HL-60 (cell line): Measurements from ENCODE around the gene RNF144A.

Source experiments
- DNase-seq, 2 experiments: peaks; one replicate each; pipeline ENCODE4 v3.0.0-alpha.2; 2010 to 2020; ENCODE audit warnings: low read depth in 1 of 2, low spot score in 1 of 2
- H3K27ac ChIP-seq: fragments of 250-450 bp; sonication (Bioruptor Pico); replicated peaks from 2 replicates; pipeline ENCODE4 v1.5.1; 2020; ENCODE audit warnings: mild to moderate bottlenecking, moderate library complexity
- H3K27me3 ChIP-seq: fragments of 250-450 bp; sonication (Bioruptor Pico); 2 replicates; pipeline ENCODE4 v1.5.1; 2021; ENCODE audit warnings: mild to moderate bottlenecking, moderate library complexity; ENCODE audit not compliant: insufficient read depth, poor library complexity, severe bottlenecking
- H3K4me3 ChIP-seq: replicated peaks from 2 replicates; pipeline ENCODE4 v1.5.1; 2011; ENCODE audit warnings: mild to moderate bottlenecking, control low read depth, low read length; ENCODE audit not compliant: insufficient read depth
- CTCF ChIP-seq: IDR thresholded peaks from one replicate; pipeline ENCODE4 v1.5.1; 2011; ENCODE audit warnings: low read length, control low read depth, inconsistent platforms; ENCODE audit not compliant: insufficient read depth
- GABPA ChIP-seq: IDR thresholded peaks from 2 replicates; pipeline ENCODE4 v1.6.1; 2012; ENCODE audit warnings: low read depth
- POLR2AphosphoS5 ChIP-seq: IDR thresholded peaks from 2 replicates; pipeline ENCODE4 v1.6.1; 2012; ENCODE audit warnings: low read depth
- REST ChIP-seq: IDR thresholded peaks from 2 replicates; pipeline ENCODE4 v1.6.1; 2012; ENCODE audit warnings: low read depth; ENCODE audit not compliant: insufficient replicate concordance
- SPI1 ChIP-seq: IDR thresholded peaks from 2 replicates; pipeline ENCODE4 v1.6.1; 2012; ENCODE audit warnings: low read depth, mild to moderate bottlenecking, borderline replicate concordance

Gene RNF144A

DNA sequence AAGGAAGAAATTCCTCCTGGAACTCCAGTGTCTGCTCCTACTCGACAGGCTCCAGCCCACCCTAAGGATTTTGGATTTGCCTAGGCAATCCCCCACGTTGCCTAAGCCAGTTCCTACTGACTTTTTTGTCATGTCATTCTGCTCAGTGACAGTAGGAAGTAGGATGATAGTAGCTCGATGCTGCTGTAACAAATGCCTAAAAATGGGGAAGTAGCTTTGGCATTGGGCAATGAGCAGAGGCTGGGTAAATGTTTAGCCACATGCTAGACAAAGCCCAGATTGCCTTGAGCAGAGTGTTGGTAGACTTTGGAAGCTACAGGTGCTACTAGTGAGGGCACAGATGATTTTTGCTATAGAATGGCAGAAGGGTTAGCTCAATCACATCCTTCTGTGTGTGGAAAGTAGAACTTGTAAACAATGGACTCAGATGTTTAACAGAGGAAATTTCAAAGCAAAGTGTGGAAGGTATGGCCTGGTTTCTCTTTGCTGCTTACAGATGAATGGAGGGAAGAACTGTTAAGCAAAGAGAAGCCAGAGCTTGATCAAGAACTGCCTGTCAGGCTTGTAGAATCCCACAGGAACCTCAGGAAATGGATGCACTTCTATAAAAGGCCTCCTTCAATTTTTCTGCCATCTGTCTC lies 154.8 kb downstream of the RNF144A start:
- no peak overlapping the region for H3K4me3 ChIP-seq
- H3K27me3 ChIP-seq: no peaks in the 10 kb centered on the region
- TF ChIP-seq REST (no peak), POLR2AphosphoS5 (peak; percentile 86), SPI1 (peak; percentile 95)
- peak overlapping the region; percentile 65 for H3K27ac ChIP-seq
- DNase-seq: peak; percentile 23 to 94

DNA sequence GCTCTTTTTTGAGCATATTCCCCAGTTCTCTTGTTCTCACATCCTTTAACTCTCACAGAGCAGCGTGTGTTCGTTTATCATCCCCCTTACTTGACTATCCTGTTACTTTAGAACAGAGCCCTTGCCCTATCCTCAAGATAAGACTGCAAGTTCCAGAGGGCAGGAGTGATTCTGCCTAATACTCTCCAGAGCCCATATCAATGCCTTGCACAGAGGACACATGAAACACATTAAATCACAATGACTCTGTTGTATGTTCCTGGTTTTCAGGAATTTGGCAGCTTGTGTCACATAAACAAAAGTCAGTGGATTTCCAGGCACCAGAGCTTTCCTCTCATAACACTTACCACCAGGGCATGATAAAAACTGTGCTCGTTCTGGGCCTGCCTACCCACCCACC lies 156.7 kb downstream of the RNF144A start:
- no peaks in the 10 kb centered on the region for H3K27me3 ChIP-seq
- no peak overlapping the region for H3K27ac ChIP-seq
- TF ChIP-seq CTCF (no peak), SPI1 (no peak), POLR2AphosphoS5 (no peak), GABPA (no peak), REST (no peak)
- H3K4me3 ChIP-seq: no peak overlapping the region
- DNase-seq: no peak

DNA sequence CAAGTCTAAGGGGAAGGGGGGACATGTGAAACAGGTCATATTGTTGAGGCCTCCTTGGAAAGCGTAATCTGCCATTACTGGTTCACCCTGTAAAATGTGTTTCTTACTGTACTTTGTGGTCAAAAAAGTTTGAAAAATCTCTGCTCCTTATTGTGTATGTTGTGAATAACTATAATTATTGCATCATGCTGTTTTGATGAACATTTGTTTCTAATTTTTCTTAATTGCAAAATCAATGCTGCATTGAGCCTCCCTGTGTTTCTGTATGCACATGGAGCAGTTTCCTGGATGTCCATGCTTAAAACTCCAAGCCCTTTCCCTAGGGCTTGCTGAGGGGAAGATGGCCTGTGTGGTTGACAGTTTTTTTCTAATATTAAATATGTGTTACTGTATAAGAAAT lies 158.6 kb downstream of the RNF144A start:
- TF ChIP-seq REST (no peak), GABPA (no peak), POLR2AphosphoS5 (no peak), SPI1 (no peak), CTCF (no peak)
- Histone ChIP-seq H3K27ac (no peak overlapping the region), H3K4me3 (no peak overlapping the region), H3K27me3 (no peaks in the 10 kb centered on the region)
- no peak for DNase-seq
